A673 (cell line): ENCODE results near the gene KCNC1. TPM values are rescaled to one million over a fixed set of nuclear protein-coding genes. Genes with fewer than 3 reads are reported as not detected.

Source experiments
- BruUV-seq: library from RNA; stranded (reverse); fragments of 400-500 nt; replicated peaks from 2 replicates; lab custom pipeline; 2021; lab: Mats Ljungman, UMichigan
- CTCF ChIA-PET: fragments of 300-600 bp; sonication (Branson Sonifier 250); formaldehyde crosslinking; loops from one replicate; lab custom pipeline; 2022; ENCODE audit warnings: antibody characterized with exemption; lab: Charles Lee
- POLR2A ChIA-PET: fragments of 300-600 bp; sonication (Branson Sonifier 250); formaldehyde crosslinking; loops from one replicate; lab custom pipeline; 2022; ENCODE audit warnings: antibody characterized with exemption; ENCODE audit not compliant: low non-redundant PET; lab: Charles Lee
- DNase-seq: peaks from one replicate; pipeline ENCODE4 v3.0.0-alpha.2; 2015; ENCODE audit warnings: low spot score
- H3K27ac ChIP-seq: fragments of 200-600 bp; sonication (generic); 2 replicates; pipeline ENCODE4 v1.5.1; 2016; ENCODE audit warnings: mixed run types, low read depth, mild to moderate bottlenecking, mixed read lengths, antibody characterized with exemption, low read length; ENCODE audit not compliant: poor library complexity, severe bottlenecking
- H3K27me3 ChIP-seq: fragments of 200-600 bp; sonication (generic); replicated peaks from 2 replicates; pipeline ENCODE4 v1.6.1; 2017; ENCODE audit warnings: mixed run types, low read depth, mild to moderate bottlenecking, mixed read lengths, antibody characterized with exemption, low read length; ENCODE audit not compliant: insufficient read depth, poor library complexity
- H3K36me3 ChIP-seq: fragments of 200-600 bp; sonication (generic); 2 replicates; pipeline ENCODE4 v1.6.1; 2016; ENCODE audit warnings: mixed run types, mild to moderate bottlenecking, mixed read lengths, antibody characterized with exemption, low read length; ENCODE audit not compliant: insufficient read depth, poor library complexity, severe bottlenecking
- H3K4me1 ChIP-seq: fragments of 200-600 bp; sonication (generic); 2 replicates; pipeline ENCODE4 v1.6.1; 2017; ENCODE audit warnings: mixed run types, mild to moderate bottlenecking, mixed read lengths, antibody characterized with exemption, low read length; ENCODE audit not compliant: insufficient read depth, poor library complexity, severe bottlenecking
- H3K4me3 ChIP-seq: fragments of 200-600 bp; sonication (generic); 2 replicates; pipeline ENCODE4 v1.5.1; 2016; ENCODE audit warnings: low read depth, mixed run types, mild to moderate bottlenecking, mixed read lengths, low read length; ENCODE audit not compliant: poor library complexity, severe bottlenecking
- H3K9me3 ChIP-seq: fragments of 200-600 bp; sonication (generic); 2 replicates; pipeline ENCODE4 v1.6.1; 2016; ENCODE audit warnings: mixed run types, low read depth, mild to moderate bottlenecking, mixed read lengths, antibody characterized with exemption, low read length; ENCODE audit not compliant: poor library complexity, severe bottlenecking
- EZH2 ChIP-seq: fragments of 200-600 bp; sonication (generic); IDR thresholded peaks from 2 replicates; pipeline ENCODE4 v1.6.1; 2017; ENCODE audit warnings: borderline replicate concordance, low read depth, mild to moderate bottlenecking, mixed read lengths, antibody characterized with exemption, low read length; ENCODE audit not compliant: poor library complexity, severe bottlenecking
- intact Hi-C: fragments of 100-400 bp; cut with micrococcal nuclease; formaldehyde crosslinking; loops from one replicate; pipeline ENCODE4 v1.10.0; 2022; ENCODE audit not compliant: unreplicated experiment
- total RNA-seq: library from RNA; stranded (reverse); gene quantifications from 2 replicates; pipeline ENCODE4 v1.2.3, GENCODE V29; 2021
- TF ChIP-seq, protein P1 (sequence below): fragments of 300-800, 200-600 bp; sonication (generic); conservative IDR thresholded peaks from 2 replicates; pipeline ENCODE4 v1.5.1; 2017; ENCODE audit warnings: low read depth, mild to moderate bottlenecking, antibody characterized with exemption, low read length, moderate library complexity, mixed read lengths

The KCNC1 gene
- total RNA-seq, 1 experiment from 2014 or later = 0.09 TPM

DNA sequence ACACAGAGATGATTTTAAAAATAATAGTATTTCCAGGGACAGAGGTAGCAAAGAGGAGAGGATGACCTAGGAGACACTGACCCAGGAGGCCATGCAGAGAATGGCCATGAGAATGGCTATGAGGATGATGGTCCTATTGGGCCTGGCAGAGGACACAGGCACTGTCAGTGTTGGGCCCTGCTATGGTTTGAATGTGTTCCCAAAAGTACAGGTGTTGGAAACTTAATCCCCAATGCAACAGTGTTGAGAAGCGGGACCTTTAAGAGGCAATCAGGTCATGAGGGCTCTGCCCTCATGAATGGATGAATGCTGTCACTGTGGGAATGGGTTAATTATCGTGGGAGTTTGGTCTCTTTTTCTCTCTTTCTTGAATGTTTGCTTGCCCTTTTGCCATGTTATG, 61.6 kb downstream of the KCNC1 start:
- no peak for DNase-seq
- Histone ChIP-seq H3K27ac (no peak overlapping the region), H3K9me3 (no peaks in the 10 kb centered on the region), H3K36me3 (no peaks in the 10 kb centered on the region), H3K4me1 (no peaks in the 10 kb centered on the region), H3K4me3 (no peak overlapping the region), H3K27me3 (no peaks in the 10 kb centered on the region)
- no TSS peak for BruUV-seq
- POLR2A ChIA-PET = no interaction called here
- intact Hi-C loops = no loop called here
- TF ChIP-seq, protein P1, sequence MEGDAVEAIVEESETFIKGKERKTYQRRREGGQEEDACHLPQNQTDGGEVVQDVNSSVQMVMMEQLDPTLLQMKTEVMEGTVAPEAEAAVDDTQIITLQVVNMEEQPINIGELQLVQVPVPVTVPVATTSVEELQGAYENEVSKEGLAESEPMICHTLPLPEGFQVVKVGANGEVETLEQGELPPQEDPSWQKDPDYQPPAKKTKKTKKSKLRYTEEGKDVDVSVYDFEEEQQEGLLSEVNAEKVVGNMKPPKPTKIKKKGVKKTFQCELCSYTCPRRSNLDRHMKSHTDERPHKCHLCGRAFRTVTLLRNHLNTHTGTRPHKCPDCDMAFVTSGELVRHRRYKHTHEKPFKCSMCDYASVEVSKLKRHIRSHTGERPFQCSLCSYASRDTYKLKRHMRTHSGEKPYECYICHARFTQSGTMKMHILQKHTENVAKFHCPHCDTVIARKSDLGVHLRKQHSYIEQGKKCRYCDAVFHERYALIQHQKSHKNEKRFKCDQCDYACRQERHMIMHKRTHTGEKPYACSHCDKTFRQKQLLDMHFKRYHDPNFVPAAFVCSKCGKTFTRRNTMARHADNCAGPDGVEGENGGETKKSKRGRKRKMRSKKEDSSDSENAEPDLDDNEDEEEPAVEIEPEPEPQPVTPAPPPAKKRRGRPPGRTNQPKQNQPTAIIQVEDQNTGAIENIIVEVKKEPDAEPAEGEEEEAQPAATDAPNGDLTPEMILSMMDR = no peak
- TF ChIP-seq EZH2 = no peak
- CTCF ChIA-PET = no interaction called here

DNA sequence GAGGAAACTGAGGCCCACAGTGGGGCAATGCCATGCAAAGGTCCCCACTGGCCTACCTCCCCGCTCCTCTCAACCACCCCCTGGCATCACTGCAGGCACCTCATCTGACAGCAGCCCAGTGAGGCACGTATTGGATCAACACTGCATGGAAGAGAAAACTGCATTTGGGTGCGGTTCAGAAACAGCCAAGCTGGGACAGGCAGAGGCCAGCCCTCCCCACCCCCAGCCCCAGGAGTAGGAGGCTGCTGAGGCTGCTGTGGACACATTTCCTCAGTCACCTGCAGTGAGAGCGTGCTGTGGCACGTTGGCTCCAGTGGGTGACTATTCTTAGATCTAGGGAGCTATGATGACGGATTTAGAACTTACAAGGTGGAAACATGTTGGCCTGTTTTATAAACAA, 63.7 kb downstream of the KCNC1 start:
- TF ChIP-seq, protein P1 = no peak
- no peak for TF ChIP-seq EZH2
- no peaks in the 10 kb centered on the region for H3K36me3 ChIP-seq
- BruUV-seq = no TSS peak
- POLR2A ChIA-PET = no interaction called here
- CTCF ChIA-PET = no interaction called here
- no peak for DNase-seq
- no peaks in the 10 kb centered on the region for H3K27me3 ChIP-seq
- no peak overlapping the region for H3K4me3 ChIP-seq
- no peaks in the 10 kb centered on the region for H3K4me1 ChIP-seq
- intact Hi-C loops = no loop called here
- H3K27ac ChIP-seq = no peak overlapping the region
- H3K9me3 ChIP-seq = no peaks in the 10 kb centered on the region

DNA sequence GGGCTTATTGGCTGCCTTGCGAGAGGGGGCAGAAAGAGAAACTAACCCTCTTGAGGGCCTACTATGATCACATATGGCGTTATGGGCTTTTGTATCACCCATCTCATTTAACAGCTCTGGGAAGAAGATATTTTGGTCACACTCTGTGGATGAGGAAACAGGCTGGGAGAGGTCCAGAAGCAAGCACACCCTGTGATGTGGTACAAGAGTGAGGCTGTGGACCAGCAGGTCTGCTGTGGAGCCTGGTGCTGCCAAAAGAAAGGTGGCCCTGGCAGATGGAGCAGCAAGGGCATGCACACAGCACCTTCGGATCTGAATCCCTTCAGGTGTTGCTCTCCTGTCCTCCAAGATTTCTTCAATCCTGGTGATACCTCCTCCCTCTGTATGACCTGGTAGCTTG, 64.1 kb downstream of the KCNC1 start:
- ChIA-PET CTCF (no interaction called here), POLR2A (no interaction called here)
- no peak for DNase-seq
- Histone ChIP-seq H3K27me3 (no peaks in the 10 kb centered on the region), H3K4me1 (no peaks in the 10 kb centered on the region), H3K9me3 (no peaks in the 10 kb centered on the region), H3K4me3 (no peak overlapping the region), H3K36me3 (no peaks in the 10 kb centered on the region), H3K27ac (no peak overlapping the region)
- intact Hi-C loops = no loop called here
- no TSS peak for BruUV-seq
- TF ChIP-seq, protein P1 = no peak
- no peak for TF ChIP-seq EZH2
